GM18505 (cell line): ENCODE measurements around the gene ZFP14.
A peak's percentile ranks its signal among the peaks of the same experiment; 100 is the strongest.
"Not testable (repeated sequence)": the region's sequence is repeated elsewhere in the genome, so short reads cannot be mapped to it uniquely, and the experiment has no call there.

Experiments
- ATAC-seq: cut with Tn5 transposase; IDR thresholded peaks from one replicate; pipeline ENCODE4 v1.9.1; 2021; ENCODE audit not compliant: unreplicated experiment
- POLR2A ChIP-seq: IDR thresholded peaks from 4 replicates; pipeline ENCODE4 v1.6.1; 2011; ENCODE audit warnings: borderline replicate concordance; ENCODE audit not compliant: insufficient read depth, insufficient read length; ENCODE audit errors: extremely low read depth

ZFP14 gene

GRCh38 chr19:36377541-36378178 lies 1.3 kb downstream of the ZFP14 start:
- TF ChIP-seq POLR2A: no peak
- no peak for ATAC-seq

- ATAC-seq: no peak
- TF ChIP-seq POLR2A: no peak
Observed at GRCh38 chr19:36373638-36374156, 5.3 kb downstream of the ZFP14 start.

GRCh38 chr19:36371886-36372285 lies 7.1 kb downstream of the ZFP14 start:
- ATAC-seq: no peak
- no peak for TF ChIP-seq POLR2A

GRCh38 chr19:36363845-36364244 lies 15.2 kb downstream of the ZFP14 start:
- no peak for ATAC-seq
- TF ChIP-seq POLR2A: no peak

- no peak for TF ChIP-seq POLR2A
- no peak for ATAC-seq
Observed at GRCh38 chr19:36340786-36341372, 38.1 kb downstream of the ZFP14 start.

- ATAC-seq: peak; percentile 79
- peak; percentile 34 for TF ChIP-seq POLR2A
Observed at GRCh38 chr19:36331353-36332228, 47.4 kb downstream of the ZFP14 start.

GRCh38 chr19:36330216-36330615 lies 48.8 kb downstream of the ZFP14 start:
- no peak for ATAC-seq
- TF ChIP-seq POLR2A: no peak

GRCh38 chr19:36329534-36329933 lies 49.5 kb downstream of the ZFP14 start:
- not testable (repeated sequence) for ATAC-seq

GRCh38 chr19:36326649-36327048 lies 52.4 kb downstream of the ZFP14 start:
- not testable (repeated sequence) for ATAC-seq

GRCh38 chr19:36315164-36315563 lies 63.8 kb downstream of the ZFP14 start:
- ATAC-seq: not testable (repeated sequence)

GRCh38 chr19:36314053-36314452 lies 64.9 kb downstream of the ZFP14 start:
- not testable (repeated sequence) for ATAC-seq

- ATAC-seq: not testable (repeated sequence)
Observed at GRCh38 chr19:36311098-36311760, 67.8 kb downstream of the ZFP14 start.

GRCh38 chr19:36310416-36310990 lies 68.5 kb downstream of the ZFP14 start:
- ATAC-seq: not testable (repeated sequence)

- not testable (repeated sequence) for ATAC-seq
Observed at GRCh38 chr19:36309759-36310158, 69.2 kb downstream of the ZFP14 start.

- not testable (repeated sequence) for ATAC-seq
Observed at GRCh38 chr19:36309309-36309708, 69.7 kb downstream of the ZFP14 start.

GRCh38 chr19:36292317-36292716 lies 86.7 kb downstream of the ZFP14 start:
- ATAC-seq: not testable (repeated sequence)
